ENCODE data around the gene RAB33B.

DNA sequence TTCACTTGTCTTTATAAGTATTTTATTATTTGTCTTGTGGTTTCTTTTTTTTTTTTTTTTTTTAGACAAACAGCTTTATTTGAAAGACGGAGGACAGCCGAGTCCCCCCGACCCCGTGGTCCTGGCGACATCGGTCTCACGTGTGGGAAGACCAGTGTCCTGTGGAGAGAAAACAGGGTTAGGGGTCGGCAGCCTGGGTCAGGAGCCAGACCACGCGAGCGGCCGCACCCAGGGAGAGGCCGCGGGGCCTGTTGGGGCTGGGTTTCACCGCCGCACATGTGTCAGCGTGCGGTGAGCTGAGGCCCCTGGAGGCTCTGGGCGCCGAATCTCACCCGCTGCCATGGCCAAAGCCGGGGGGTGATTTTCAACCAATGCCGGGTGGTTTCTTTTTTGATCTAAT is 17.8 kb upstream of the RAB33B start:
- TF ChIP-seq, protein P1, sequence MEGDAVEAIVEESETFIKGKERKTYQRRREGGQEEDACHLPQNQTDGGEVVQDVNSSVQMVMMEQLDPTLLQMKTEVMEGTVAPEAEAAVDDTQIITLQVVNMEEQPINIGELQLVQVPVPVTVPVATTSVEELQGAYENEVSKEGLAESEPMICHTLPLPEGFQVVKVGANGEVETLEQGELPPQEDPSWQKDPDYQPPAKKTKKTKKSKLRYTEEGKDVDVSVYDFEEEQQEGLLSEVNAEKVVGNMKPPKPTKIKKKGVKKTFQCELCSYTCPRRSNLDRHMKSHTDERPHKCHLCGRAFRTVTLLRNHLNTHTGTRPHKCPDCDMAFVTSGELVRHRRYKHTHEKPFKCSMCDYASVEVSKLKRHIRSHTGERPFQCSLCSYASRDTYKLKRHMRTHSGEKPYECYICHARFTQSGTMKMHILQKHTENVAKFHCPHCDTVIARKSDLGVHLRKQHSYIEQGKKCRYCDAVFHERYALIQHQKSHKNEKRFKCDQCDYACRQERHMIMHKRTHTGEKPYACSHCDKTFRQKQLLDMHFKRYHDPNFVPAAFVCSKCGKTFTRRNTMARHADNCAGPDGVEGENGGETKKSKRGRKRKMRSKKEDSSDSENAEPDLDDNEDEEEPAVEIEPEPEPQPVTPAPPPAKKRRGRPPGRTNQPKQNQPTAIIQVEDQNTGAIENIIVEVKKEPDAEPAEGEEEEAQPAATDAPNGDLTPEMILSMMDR (IDR thresholded peaks at IDR 0.05; ENCODE audit: insufficient read depth, low read length, poor library complexity, severe bottlenecking) = no peak
- no peak for TF ChIP-seq EZH2phosphoT487 (conservative IDR thresholded peaks at IDR 0.05; ENCODE audit: low read length)
